Psoas muscle (tissue), 8 donors: ENCODE measurements around the gene NTNG1. TPM values are rescaled to one million over a fixed set of nuclear protein-coding genes. Genes with fewer than 3 reads are reported as not detected.

Experiments
- ATAC-seq, 4 donors: fragments of 200-7000 bp; cut with Tn5 transposase; one replicate each; pipeline ENCODE4 v1.9.1; 2020; ENCODE audit warnings: moderate library complexity in 3 of 4, mild to moderate bottlenecking in 2 of 4
- DNase-seq, 2 donors: peaks; one replicate each; pipeline ENCODE4 v3.0.0-alpha.2; 2020
- H3K27ac ChIP-seq: fragments of 200-600 bp; one replicate; pipeline ENCODE4 v1.8.0; 2022
- H3K27me3 ChIP-seq, 3 donors: fragments of 200-600 bp in 1 of 3; one replicate each; pipeline versions ENCODE4 v1.6.1 to v1.8.0; 2013 to 2022; ENCODE audit warnings: low read length in 2 of 3, mild to moderate bottlenecking in 2 of 3, moderate library complexity in 1 of 3; ENCODE audit not compliant: insufficient read depth in 3 of 3
- H3K36me3 ChIP-seq, 2 donors: fragments of 200-600 bp in 1 of 2; one replicate each; pipeline versions ENCODE4 v1.6.1 to v1.8.0; 2013 to 2022; ENCODE audit warnings: low read depth in 1 of 2, mild to moderate bottlenecking in 1 of 2, moderate library complexity in 1 of 2; ENCODE audit not compliant: insufficient read depth in 1 of 2
- H3K4me1 ChIP-seq: fragments of 200-600 bp; one replicate; pipeline ENCODE4 v1.8.0; 2022
- H3K4me3 ChIP-seq: fragments of 200-600 bp; one replicate; pipeline ENCODE4 v1.8.0; 2022; ENCODE audit warnings: mild to moderate bottlenecking
- H3K9me3 ChIP-seq: fragments of 200-600 bp; one replicate; pipeline ENCODE4 v1.8.0; 2022
- CTCF ChIP-seq: fragments of 200-600 bp; IDR thresholded peaks from one replicate; pipeline ENCODE4 v1.8.0; 2022; ENCODE audit warnings: antibody characterized with exemption
- WGBS, 3 donors: extraction: QIAGEN DNeasy Blood & Tissue Kit; methylation state at CpG; one replicate each; pipeline versions ENCODE4 v1.1.6 to v1.1.7; 2013; 5-methylcytosine and 5-hydroxymethylcytosine counted together
- intact Hi-C, 2 donors: fragments of 100-400 bp; cut with DNase I; formaldehyde crosslinking; loops; one replicate each; pipeline versions ENCODE4 v1.11.0 to v1.14.2; 2022
- polyA plus RNA-seq, 3 donors: library from polyadenylated mRNA; stranded (reverse); fragments of 200-250 nt; gene quantifications; one replicate each; pipeline ENCODE4 v1.2.3, GENCODE V29; 2013
- total RNA-seq, 4 donors: library from RNA; stranded (reverse); fragmentation: NEBNext Ultra II Directional in 2 of 4; extraction: Animal tissue kit (Norgen Biotek cat#: 25700) in 2 of 4; gene quantifications; one replicate each; pipeline versions ENCODE4 v1.2.1 to v1.2.4, GENCODE V29; 2021 to 2023
- donor health status: healthy with polysubstance abuse.
- donor health status: DM: no; HTN: no; CAD: no; lungs with moderate emphysema.
- donor health status: Bipolar disorder and iron deficiency.
- donor health status: healthy.
- donor health status: DM: yes; HTN: yes; CAD: no.
- donor health status: DM: no; HTN: no; CAD: no.
- donor health status: DM: no; HTN: no; CAD: no.
- donor health status: DM: yes; HTN: yes; CAD: no.

NTNG1 gene
- total and polyA plus RNA-seq, 7 donors: 0.01 to 0.34 (median 0.27) TPM; not detected in 4

GRCh38 chr1:107405236-107405635, 264.4 kb downstream of the NTNG1 start:
- intact Hi-C loops: no loop called here
- Histone ChIP-seq H3K36me3 (no peaks in the 10 kb centered on the region), H3K27ac (no peak overlapping the region), H3K4me3 (no peak overlapping the region), H3K27me3 (no peaks in the 10 kb centered on the region), H3K9me3 (no peaks in the 10 kb centered on the region), H3K4me1 (no peaks in the 10 kb centered on the region)
- no peak for DNase-seq
- WGBS, 3 donors: 49 to 74% (median 53%) methylated on average over 2 of the region's 2 CpGs
- no peak for TF ChIP-seq CTCF
- no peak for ATAC-seq

- Histone ChIP-seq H3K4me1 (no peaks in the 10 kb centered on the region), H3K36me3 (no peaks in the 10 kb centered on the region), H3K4me3 (no peak overlapping the region), H3K27ac (no peak overlapping the region), H3K27me3 (no peaks in the 10 kb centered on the region), H3K9me3 (no peaks in the 10 kb centered on the region)
- intact Hi-C loops: no loop called here
- WGBS, 3 donors: 84 to 89% (median 88%) methylated on average over 4 of the region's 4 CpGs
- TF ChIP-seq CTCF: no peak
- ATAC-seq: no peak
- DNase-seq: no peak
Measured at GRCh38 chr1:107407011-107407410, 266.2 kb downstream of the NTNG1 start.

- no peak for ATAC-seq
- no peaks in the 10 kb centered on the region for H3K36me3 ChIP-seq
- intact Hi-C loops: no loop called here
- 63 to 70% (median 65%) methylated on average over 2 of the region's 2 CpGs for WGBS, 3 donors
- no peak overlapping the region for H3K27ac ChIP-seq
- no peaks in the 10 kb centered on the region for H3K27me3 ChIP-seq
- H3K9me3 ChIP-seq: no peaks in the 10 kb centered on the region
- H3K4me3 ChIP-seq: no peak overlapping the region
- DNase-seq: no peak
- no peaks in the 10 kb centered on the region for H3K4me1 ChIP-seq
- no peak for TF ChIP-seq CTCF
Measured at GRCh38 chr1:107413546-107413945, 272.7 kb downstream of the NTNG1 start.

GRCh38 chr1:107413951-107414350, 273.1 kb downstream of the NTNG1 start:
- no peaks in the 10 kb centered on the region for H3K27me3 ChIP-seq
- intact Hi-C loops: no loop called here
- 69 to 82% (median 75%) methylated on average over 2 of the region's 2 CpGs for WGBS, 3 donors
- no peak for TF ChIP-seq CTCF
- H3K9me3 ChIP-seq: no peaks in the 10 kb centered on the region
- no peak for DNase-seq
- no peak for ATAC-seq
- no peaks in the 10 kb centered on the region for H3K36me3 ChIP-seq
- no peak overlapping the region for H3K4me3 ChIP-seq
- H3K4me1 ChIP-seq: no peaks in the 10 kb centered on the region
- H3K27ac ChIP-seq: no peak overlapping the region

- intact Hi-C loops: no loop called here
- H3K4me1 ChIP-seq: no peaks in the 10 kb centered on the region
- no peak for TF ChIP-seq CTCF
- no peaks in the 10 kb centered on the region for H3K36me3 ChIP-seq
- ATAC-seq: no peak
- DNase-seq: no peak
- no peaks in the 10 kb centered on the region for H3K27me3 ChIP-seq
- H3K27ac ChIP-seq: no peak overlapping the region
- 43 to 61% (median 49%) methylated on average over 3 of the region's 3 CpGs for WGBS, 3 donors
- H3K4me3 ChIP-seq: no peak overlapping the region
- H3K9me3 ChIP-seq: no peaks in the 10 kb centered on the region
Measured at GRCh38 chr1:107414550-107414949, 273.7 kb downstream of the NTNG1 start.
